ENCODE results near the gene VDR. TPM values are rescaled to one million over a fixed set of nuclear protein-coding genes. Genes with fewer than 3 reads are reported as not detected.

The VDR gene
- total RNA-seq, 1 donor from 2014 or later = not detected

DNA sequence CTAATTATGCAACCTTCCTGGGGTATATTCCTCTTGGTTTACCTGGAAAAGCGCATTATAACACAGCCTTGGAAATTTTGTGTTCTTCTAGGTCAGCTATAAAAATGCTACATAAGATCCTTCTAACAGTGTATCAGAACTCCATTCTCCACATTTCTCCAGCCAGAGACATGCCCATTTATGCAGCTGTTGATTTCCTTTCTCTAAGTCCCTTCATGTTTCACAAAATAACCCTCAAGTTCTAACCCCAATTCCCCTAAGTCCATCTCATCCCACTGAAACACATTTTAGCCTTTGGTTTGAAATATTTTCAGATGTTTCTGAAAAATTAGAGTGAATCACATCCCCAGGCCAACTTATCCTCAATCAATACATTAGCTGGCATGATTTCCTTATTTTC, 64.2 kb downstream of the VDR start:
- no peak overlapping the region for H3K4me3 ChIP-seq
- H3K27me3 ChIP-seq = no peaks in the 10 kb centered on the region
- H2AFZ ChIP-seq (replicated peaks) = no peak overlapping the region
- H3K9ac ChIP-seq = no peak overlapping the region
- TF ChIP-seq, protein P1, sequence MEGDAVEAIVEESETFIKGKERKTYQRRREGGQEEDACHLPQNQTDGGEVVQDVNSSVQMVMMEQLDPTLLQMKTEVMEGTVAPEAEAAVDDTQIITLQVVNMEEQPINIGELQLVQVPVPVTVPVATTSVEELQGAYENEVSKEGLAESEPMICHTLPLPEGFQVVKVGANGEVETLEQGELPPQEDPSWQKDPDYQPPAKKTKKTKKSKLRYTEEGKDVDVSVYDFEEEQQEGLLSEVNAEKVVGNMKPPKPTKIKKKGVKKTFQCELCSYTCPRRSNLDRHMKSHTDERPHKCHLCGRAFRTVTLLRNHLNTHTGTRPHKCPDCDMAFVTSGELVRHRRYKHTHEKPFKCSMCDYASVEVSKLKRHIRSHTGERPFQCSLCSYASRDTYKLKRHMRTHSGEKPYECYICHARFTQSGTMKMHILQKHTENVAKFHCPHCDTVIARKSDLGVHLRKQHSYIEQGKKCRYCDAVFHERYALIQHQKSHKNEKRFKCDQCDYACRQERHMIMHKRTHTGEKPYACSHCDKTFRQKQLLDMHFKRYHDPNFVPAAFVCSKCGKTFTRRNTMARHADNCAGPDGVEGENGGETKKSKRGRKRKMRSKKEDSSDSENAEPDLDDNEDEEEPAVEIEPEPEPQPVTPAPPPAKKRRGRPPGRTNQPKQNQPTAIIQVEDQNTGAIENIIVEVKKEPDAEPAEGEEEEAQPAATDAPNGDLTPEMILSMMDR (IDR thresholded peaks at IDR 0.05) = no peak
- TF ChIP-seq EZH2phosphoT487 (IDR thresholded peaks at IDR 0.05) = no peak
- no peak for TF ChIP-seq EZH2 (IDR thresholded peaks at IDR 0.05)
- H4K20me1 ChIP-seq (ENCODE audit: low read depth) = no peaks in the 10 kb centered on the region
- no peak for DNase-seq (ENCODE audit: low spot score)
- Mint-ChIP-seq H3K27ac (no peak overlapping the region), H3K27me3 (ENCODE audit: insufficient read depth, low read depth) (peaks cover 12% of the 10 kb centered on the region), H3K9me3 (no peaks in the 10 kb centered on the region), H3K4me3 (no peak overlapping the region), H3K4me1 (peaks cover 29% of the 10 kb centered on the region), H3K36me3 (no peaks in the 10 kb centered on the region)
- peaks cover 7% of the 10 kb centered on the region for H3F3A ChIP-seq (ENCODE audit: low read depth)
- H3K79me2 ChIP-seq (ENCODE audit: low read depth) = no peaks in the 10 kb centered on the region
- H3K4me1 ChIP-seq = peaks cover 6% of the 10 kb centered on the region
- no peak overlapping the region for H3K4me2 ChIP-seq
- no peaks in the 10 kb centered on the region for H3K36me3 ChIP-seq
- no peaks in the 10 kb centered on the region for H3K9me3 ChIP-seq (ENCODE audit: low read depth)
- H3K27ac ChIP-seq = no peak overlapping the region

DNA sequence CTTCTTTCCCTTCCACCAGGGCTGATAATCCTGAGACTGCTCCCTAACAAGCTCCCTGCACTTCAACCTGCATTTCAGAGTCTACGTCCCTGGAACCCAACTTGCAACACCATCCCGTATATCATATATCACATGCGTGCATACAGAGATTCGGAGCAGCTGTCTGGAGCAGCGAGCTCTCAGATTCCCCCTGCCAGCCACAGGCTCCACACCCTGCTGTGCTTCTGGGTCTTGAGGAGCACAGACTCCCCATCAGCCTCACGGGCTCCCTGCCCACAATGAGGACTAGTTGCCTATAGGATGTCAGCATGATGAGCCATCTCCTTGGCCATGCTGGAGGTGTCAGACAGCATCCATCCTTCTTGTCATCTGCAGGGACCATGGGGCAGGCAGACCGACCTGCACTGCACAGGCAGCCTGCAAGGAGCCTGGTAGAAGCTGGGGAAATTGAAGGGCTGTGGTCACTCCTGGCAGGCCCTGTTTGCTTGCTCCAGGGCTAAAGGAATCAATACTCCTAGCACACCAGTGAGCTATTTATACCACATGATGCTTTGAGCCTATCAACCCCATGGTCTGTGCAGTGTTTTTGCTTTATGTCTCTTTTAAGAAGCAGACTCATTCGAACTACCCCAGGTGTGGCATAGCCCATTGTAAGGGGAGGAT, 65.4 kb downstream of the VDR start:
- H3K4me3 Mint-ChIP-seq = no peak overlapping the region
- H3K4me1 ChIP-seq = peaks cover 11% of the 10 kb centered on the region
- no peaks in the 10 kb centered on the region for H3K9me3 ChIP-seq (ENCODE audit: low read depth)
- no peaks in the 10 kb centered on the region for H3K9me3 Mint-ChIP-seq
- no peaks in the 10 kb centered on the region for H3K36me3 ChIP-seq
- peaks cover 12% of the 10 kb centered on the region for H3K27me3 Mint-ChIP-seq (ENCODE audit: insufficient read depth, low read depth)
- H3K4me1 Mint-ChIP-seq = peaks cover 40% of the 10 kb centered on the region
- H3K4me2 ChIP-seq = no peak overlapping the region
- H3K36me3 Mint-ChIP-seq = no peaks in the 10 kb centered on the region
- H3K27me3 ChIP-seq = no peaks in the 10 kb centered on the region
- no peak overlapping the region for H3K27ac ChIP-seq
- H3K4me3 ChIP-seq = no peak overlapping the region
- TF ChIP-seq EZH2phosphoT487 (IDR thresholded peaks at IDR 0.05) = no peak
- TF ChIP-seq, protein P1 (IDR thresholded peaks at IDR 0.05) = no peak
- no peak for TF ChIP-seq EZH2 (IDR thresholded peaks at IDR 0.05)
- H3F3A ChIP-seq (ENCODE audit: low read depth) = peaks cover 8% of the 10 kb centered on the region
- no peak overlapping the region for H2AFZ ChIP-seq (replicated peaks)
- no peaks in the 10 kb centered on the region for H4K20me1 ChIP-seq (ENCODE audit: low read depth)
- H3K9ac ChIP-seq = no peak overlapping the region
- H3K27ac Mint-ChIP-seq = no peak overlapping the region
- DNase-seq (ENCODE audit: low spot score) = no peak
- H3K79me2 ChIP-seq (ENCODE audit: low read depth) = no peaks in the 10 kb centered on the region

DNA sequence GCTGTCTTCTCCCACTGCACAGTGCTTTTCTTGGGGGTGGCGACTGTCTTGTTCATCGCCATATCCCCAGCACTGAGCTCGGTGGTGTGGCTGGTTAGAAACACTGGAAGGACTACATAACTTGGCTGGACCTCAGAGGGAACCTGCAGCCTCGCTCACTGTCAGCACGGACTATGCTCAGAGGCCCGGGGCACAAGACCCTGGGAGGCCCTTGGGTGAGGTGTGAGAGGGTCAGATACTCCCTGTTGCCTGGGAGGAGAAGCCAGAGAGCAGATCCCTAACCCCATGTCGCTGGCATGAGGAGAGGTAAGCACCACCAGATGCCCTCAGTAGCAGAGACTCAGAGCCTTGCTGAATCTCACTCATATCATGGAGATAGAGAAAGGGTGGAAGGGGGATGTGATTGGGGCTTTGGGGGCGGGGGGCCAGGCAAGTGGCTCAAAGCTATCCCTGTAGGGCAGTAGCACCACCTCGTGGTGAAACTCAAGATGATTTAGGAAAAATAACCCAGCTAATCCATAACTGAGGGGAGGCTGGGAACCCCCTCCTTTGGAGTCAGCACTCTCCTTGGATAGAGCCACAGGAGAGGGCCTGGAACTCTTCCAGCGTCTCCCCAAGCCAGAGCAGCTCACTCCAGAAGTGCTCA, 66.4 kb downstream of the VDR start:
- Histone ChIP-seq H3K4me1 (peaks cover 11% of the 10 kb centered on the region), H3K79me2 (ENCODE audit: low read depth) (no peaks in the 10 kb centered on the region), H3K36me3 (no peaks in the 10 kb centered on the region), H3K9me3 (ENCODE audit: low read depth) (no peaks in the 10 kb centered on the region), H3F3A (ENCODE audit: low read depth) (peaks cover 8% of the 10 kb centered on the region), H2AFZ (replicated peaks) (no peak overlapping the region), H4K20me1 (ENCODE audit: low read depth) (no peaks in the 10 kb centered on the region), H3K4me3 (no peak overlapping the region), H3K27ac (no peak overlapping the region), H3K27me3 (no peaks in the 10 kb centered on the region), H3K4me2 (no peak overlapping the region), H3K9ac (no peak overlapping the region)
- TF ChIP-seq, protein P1 (IDR thresholded peaks at IDR 0.05) = peak; percentile 69
- TF ChIP-seq EZH2 (IDR thresholded peaks at IDR 0.05) = no peak
- no peak overlapping the region for H3K4me3 Mint-ChIP-seq
- DNase-seq (ENCODE audit: low spot score) = peak; percentile 69
- H3K27ac Mint-ChIP-seq = no peak overlapping the region
- H3K4me1 Mint-ChIP-seq = peaks cover 45% of the 10 kb centered on the region
- peaks cover 12% of the 10 kb centered on the region for H3K27me3 Mint-ChIP-seq (ENCODE audit: insufficient read depth, low read depth)
- no peaks in the 10 kb centered on the region for H3K36me3 Mint-ChIP-seq
- H3K9me3 Mint-ChIP-seq = no peaks in the 10 kb centered on the region
